Kidney epithelial cell (primary cell): ENCODE measurements around the gene IFNA17. TPM values are rescaled to one million over a fixed set of nuclear protein-coding genes. Genes with fewer than 3 reads are reported as not detected.
"Not testable (repeated sequence)": the region's sequence is repeated elsewhere in the genome, so short reads cannot be mapped to it uniquely, and the experiment has no call there.

Experiments used
- DNase-seq: peaks from one replicate; pipeline ENCODE4 v3.0.0-alpha.2; 2010; ENCODE audit warnings: low read depth
- H3K27me3 ChIP-seq: 2 replicates; pipeline ENCODE4 v1.6.0; 2011; ENCODE audit warnings: low read length; ENCODE audit not compliant: control insufficient read depth, insufficient read depth
- H3K36me3 ChIP-seq: 2 replicates; pipeline ENCODE4 v1.5.1; 2011; ENCODE audit warnings: low read length; ENCODE audit not compliant: control insufficient read depth, insufficient read depth
- H3K4me3 ChIP-seq: 2 replicates; pipeline ENCODE4 v1.5.1; 2011; ENCODE audit warnings: low read depth, mild to moderate bottlenecking, control low read depth, low read length
- total RNA-seq: library from RNA; depleted of rRNA; stranded (reverse); fragments of >200 nt; gene quantifications from 2 replicates; pipeline ENCODE4 v1.2.3, GENCODE V29; 2015
- TF ChIP-seq, protein P1 (sequence below): IDR thresholded peaks from 2 replicates; pipeline ENCODE4 v1.5.1; 2011; ENCODE audit warnings: mild to moderate bottlenecking, moderate library complexity, low read length, control low read depth, inconsistent platforms; ENCODE audit not compliant: insufficient read depth, poor library complexity, severe bottlenecking

IFNA17 gene
- total RNA-seq, 1 donor from 2014 or later, result not detected

DNA sequence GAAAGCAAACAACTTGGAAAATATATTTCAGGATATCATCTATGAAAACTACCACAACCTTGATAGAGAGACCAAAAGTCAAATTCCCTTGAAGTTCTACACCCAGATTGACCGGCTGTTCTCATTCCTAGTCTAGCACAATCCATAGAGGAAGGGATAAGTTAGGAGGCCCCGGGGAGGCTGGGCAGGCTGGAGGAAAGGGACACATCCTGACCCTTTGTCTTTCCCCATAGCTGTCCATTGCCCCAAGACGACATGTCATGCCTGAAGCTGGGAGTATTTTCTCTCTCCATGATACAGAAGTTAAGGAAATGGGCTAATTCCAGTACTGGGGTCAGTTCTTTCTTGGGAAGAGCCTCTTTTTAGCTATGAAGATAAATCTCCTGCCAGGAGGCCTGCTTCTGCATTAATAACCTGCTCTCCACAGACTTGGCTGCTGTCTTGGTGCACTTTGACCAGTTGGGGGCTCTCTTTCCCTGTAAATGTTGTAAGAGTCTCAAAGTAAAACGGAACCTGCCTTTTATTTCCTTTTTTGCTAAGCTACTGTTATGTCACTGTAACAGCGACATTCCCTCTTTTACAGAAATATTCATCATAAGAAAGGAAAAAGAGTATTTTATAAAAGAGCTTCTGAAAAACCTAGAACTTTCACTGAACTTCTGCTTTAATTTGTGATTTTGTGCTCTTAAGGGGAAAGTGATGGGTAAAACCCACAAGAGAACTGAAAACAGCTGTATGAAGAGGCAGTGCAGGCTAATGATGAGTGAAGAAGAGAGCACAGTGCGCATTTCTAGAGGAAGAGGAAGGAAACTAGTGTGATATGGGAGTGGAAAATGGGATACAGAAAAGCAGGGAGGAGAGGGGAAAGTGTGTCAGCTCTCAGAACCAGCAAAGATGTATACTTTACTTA, 32.9 kb downstream of the IFNA17 start:
- TF ChIP-seq, protein P1, sequence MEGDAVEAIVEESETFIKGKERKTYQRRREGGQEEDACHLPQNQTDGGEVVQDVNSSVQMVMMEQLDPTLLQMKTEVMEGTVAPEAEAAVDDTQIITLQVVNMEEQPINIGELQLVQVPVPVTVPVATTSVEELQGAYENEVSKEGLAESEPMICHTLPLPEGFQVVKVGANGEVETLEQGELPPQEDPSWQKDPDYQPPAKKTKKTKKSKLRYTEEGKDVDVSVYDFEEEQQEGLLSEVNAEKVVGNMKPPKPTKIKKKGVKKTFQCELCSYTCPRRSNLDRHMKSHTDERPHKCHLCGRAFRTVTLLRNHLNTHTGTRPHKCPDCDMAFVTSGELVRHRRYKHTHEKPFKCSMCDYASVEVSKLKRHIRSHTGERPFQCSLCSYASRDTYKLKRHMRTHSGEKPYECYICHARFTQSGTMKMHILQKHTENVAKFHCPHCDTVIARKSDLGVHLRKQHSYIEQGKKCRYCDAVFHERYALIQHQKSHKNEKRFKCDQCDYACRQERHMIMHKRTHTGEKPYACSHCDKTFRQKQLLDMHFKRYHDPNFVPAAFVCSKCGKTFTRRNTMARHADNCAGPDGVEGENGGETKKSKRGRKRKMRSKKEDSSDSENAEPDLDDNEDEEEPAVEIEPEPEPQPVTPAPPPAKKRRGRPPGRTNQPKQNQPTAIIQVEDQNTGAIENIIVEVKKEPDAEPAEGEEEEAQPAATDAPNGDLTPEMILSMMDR, result peak; percentile 55
- DNase-seq, H3K36me3 ChIP-seq, H3K27me3 ChIP-seq, H3K4me3 ChIP-seq: not testable (repeated sequence)

DNA sequence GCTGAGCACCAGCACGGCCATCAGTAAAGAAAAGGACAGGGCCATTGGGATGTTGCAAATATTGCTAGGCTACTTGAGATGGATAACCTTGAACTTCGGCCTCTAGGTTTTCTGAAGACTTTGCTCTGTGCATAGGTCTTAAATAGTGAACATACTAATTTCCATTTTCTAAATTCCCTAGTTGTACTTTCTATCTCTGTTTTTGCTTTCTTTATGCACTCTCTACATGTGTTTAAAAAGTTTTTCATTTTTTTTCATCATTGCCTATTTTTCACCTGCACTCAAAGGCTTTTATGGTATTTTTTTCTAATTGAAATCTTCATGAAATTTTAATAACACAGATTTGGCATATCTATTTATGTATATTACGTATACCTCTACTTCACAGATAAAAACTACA, 40.5 kb downstream of the IFNA17 start, which contains the start of gene IFNA4:
Gene IFNA4 (minus strand): TSS at position 101 of the 400 bp plus-strand sequence. CDS start 56 bp downstream, at position 45.
- not testable (repeated sequence) for H3K4me3 ChIP-seq, H3K27me3 ChIP-seq, H3K36me3 ChIP-seq, DNase-seq

DNA sequence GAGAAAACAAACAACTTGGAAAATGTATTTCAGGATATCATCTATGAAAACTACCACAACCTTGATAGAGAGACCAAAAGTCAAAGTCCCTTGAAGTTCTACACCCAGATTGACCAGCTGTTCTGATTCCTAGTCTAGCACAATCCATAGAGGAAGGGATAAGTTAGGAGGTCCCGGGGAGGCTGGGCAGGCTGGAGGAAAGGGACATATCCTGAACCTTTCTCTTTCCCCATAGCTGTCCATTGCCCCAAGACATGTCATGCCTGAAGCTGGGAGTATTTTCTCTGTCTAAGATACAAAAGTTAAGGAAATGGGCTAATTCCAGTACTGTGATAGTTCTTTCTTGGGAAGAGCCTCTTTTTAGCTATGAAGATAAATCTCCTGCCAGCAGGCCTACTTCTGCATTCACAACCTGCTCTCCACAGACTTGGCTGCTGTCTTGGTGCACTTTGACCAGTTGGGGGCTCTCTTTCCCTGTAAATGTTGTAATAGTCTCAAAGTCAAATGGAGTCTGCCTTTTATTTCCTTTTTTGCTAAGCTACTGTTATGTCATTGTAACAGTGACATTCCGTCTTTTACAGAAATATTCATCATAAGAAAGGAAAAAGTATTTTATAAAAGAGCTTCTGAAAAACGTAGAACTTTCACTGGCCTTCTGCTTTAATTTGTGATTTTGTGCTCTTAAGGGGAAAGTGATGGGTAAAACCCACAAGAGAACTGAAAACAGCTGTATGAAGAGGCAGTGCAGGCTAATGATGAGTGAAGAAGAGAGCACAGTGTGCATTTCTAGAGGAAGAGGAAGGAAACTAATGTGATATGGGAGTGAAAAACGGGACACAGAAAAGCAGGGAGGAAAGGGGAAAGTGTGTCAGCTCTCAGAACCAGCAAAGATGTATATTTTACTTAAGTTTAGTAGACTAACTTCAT, 44.9 kb downstream of the IFNA17 start:
- H3K4me3 ChIP-seq, H3K27me3 ChIP-seq, DNase-seq, H3K36me3 ChIP-seq: not testable (repeated sequence)
- TF ChIP-seq, protein P1, result peak; percentile 45

Other genes starting within 250 kb of the IFNA17 start
- gene HACD4, start 196.6 kb downstream of the IFNA17 start, total RNA-seq, result 0.46 and 0.62 TPM in 2 replicates
- not detected in 2 replicates for gene IFNB1, start 150.3 kb downstream of the IFNA17 start, total RNA-seq
- gene IFNW1, start 86.4 kb downstream of the IFNA17 start, total RNA-seq, result not detected in 2 replicates
- not detected in 2 replicates for gene IFNA21, start 61.6 kb downstream of the IFNA17 start, total RNA-seq
- gene IFNA4, start 40.6 kb downstream of the IFNA17 start, total RNA-seq, result not detected in 2 replicates
- gene IFNA7, start 26.0 kb downstream of the IFNA17 start, total RNA-seq, result not detected in 2 replicates
- not detected in 2 replicates for gene IFNA10, start 21.1 kb downstream of the IFNA17 start, total RNA-seq
- gene IFNA16, start 10.9 kb downstream of the IFNA17 start, total RNA-seq, result not detected in 2 replicates
- gene IFNA14, start 11.8 kb upstream of the IFNA17 start, total RNA-seq, result not detected in 2 replicates
- gene IFNA5, start 77.1 kb upstream of the IFNA17 start, total RNA-seq, result not detected in 2 replicates
- 26.8 and 28.3 TPM in 2 replicates for gene KLHL9, start 107.2 kb upstream of the IFNA17 start, total RNA-seq
- gene IFNA6, start 122.7 kb upstream of the IFNA17 start, total RNA-seq, result not detected in 2 replicates
- not detected in 2 replicates for gene IFNA13, start 139.8 kb upstream of the IFNA17 start, total RNA-seq
- not detected in 2 replicates for gene IFNA2, start 157.2 kb upstream of the IFNA17 start, total RNA-seq
- gene IFNA8, start 180.9 kb upstream of the IFNA17 start, total RNA-seq, result not detected in 2 replicates
- not detected in 2 replicates for gene IFNA1, start 212.2 kb upstream of the IFNA17 start, total RNA-seq